ENCODE data around the gene SLC30A5. TPM values are rescaled to one million over a fixed set of nuclear protein-coding genes. Genes with fewer than 3 reads are reported as not detected.

The SLC30A5 gene
- total and polyA plus RNA-seq, 10 of the 15 experiments (the other 5 are each of a cell fraction or from before 2014, with no cell fraction given), result 14.7 to 67.9 (median 38.4) TPM

DNA sequence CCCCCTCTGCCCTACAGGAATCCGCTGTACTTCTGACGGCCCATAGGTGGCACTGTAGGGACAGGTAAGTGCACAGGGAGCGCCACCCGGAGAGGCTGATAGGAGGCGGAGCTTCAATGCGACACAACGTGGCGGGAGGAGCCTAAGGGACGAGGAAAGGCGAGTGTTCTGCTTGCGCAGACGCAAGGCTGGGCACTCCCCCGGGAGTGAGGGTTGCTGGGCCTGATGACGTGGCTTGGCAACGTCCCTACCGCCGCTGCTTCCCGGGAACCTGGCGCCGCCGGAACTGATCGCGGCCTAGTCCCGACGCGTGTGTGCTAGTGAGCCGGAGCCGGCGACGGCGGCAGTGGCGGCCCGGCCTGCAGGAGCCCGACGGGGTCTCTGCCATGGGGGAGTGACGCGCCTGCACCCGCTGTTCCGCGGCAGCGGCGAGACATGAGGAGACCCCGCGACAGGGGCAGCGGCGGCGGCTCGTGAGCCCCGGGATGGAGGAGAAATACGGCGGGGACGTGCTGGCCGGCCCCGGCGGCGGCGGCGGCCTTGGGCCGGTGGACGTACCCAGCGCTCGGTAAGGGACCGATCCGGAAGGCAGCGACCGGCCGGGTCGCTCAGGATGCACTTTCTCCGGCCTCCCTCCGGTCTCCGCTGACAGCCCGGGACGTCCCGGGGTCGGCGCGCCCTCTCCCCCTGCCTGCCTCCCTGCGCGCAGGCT, at the start of gene SLC30A5 (continued):
- TF ChIP-seq RAD21 (IDR thresholded peaks at IDR 0.05; ENCODE audit: insufficient read depth, low read depth, low read length) (peak; percentile 98), SMAD1 (IDR thresholded peaks at IDR 0.05; ENCODE audit: low read depth, partially characterized antibody) (no peak), ESRRA (IDR thresholded peaks at IDR 0.05; ENCODE audit: low read length) (no peak), ASH2L (IDR thresholded peaks at IDR 0.05; ENCODE audit: borderline replicate concordance, low read depth) (peak; percentile 84; the same call in 1 of the 2 replicates), JUND (IDR thresholded peaks at IDR 0.05; ENCODE audit: low read depth, low read length) (no peak), SMARCA5 (IDR thresholded peaks at IDR 0.05) (no peak; the same call in 1 of the 2 replicates), ZSCAN29 (IDR thresholded peaks at IDR 0.05) (no peak), FOXM1 (IDR thresholded peaks at IDR 0.05; ENCODE audit: low read depth, low read length) (no peak), CREB1 (IDR thresholded peaks at IDR 0.05; ENCODE audit: low read depth) (peak; percentile 94), BRCA1 (IDR thresholded peaks at IDR 0.05; ENCODE audit: low read depth, low read length) (no peak), RB1 (IDR thresholded peaks at IDR 0.05; ENCODE audit: borderline replicate concordance) (peak; percentile 44; the same call in 1 of the 2 replicates), BACH1 (IDR thresholded peaks at IDR 0.05; ENCODE audit: borderline replicate concordance) (peak; percentile 35; the same call in 1 of the 2 replicates), RUNX3 (IDR thresholded peaks at IDR 0.05; ENCODE audit: low read length) (no peak), BCL11A (IDR thresholded peaks at IDR 0.05; ENCODE audit: low read depth, low read length) (0 out of 2 replicates have a peak, but pooled peaks have one; percentile 5), EP300 (IDR thresholded peaks at IDR 0.05; ENCODE audit: borderline replicate concordance in 1 of 2, control insufficient read depth in 1 of 2, low read depth in 2 of 2, low read length in 2 of 2) (peak in 1 of 2 experiments; percentile 51; a peak in 3 of 4 replicates), MTA3 (IDR thresholded peaks at IDR 0.05; ENCODE audit: borderline replicate concordance, low read length) (no peak)
- TF ChIP-seq, protein P1, sequence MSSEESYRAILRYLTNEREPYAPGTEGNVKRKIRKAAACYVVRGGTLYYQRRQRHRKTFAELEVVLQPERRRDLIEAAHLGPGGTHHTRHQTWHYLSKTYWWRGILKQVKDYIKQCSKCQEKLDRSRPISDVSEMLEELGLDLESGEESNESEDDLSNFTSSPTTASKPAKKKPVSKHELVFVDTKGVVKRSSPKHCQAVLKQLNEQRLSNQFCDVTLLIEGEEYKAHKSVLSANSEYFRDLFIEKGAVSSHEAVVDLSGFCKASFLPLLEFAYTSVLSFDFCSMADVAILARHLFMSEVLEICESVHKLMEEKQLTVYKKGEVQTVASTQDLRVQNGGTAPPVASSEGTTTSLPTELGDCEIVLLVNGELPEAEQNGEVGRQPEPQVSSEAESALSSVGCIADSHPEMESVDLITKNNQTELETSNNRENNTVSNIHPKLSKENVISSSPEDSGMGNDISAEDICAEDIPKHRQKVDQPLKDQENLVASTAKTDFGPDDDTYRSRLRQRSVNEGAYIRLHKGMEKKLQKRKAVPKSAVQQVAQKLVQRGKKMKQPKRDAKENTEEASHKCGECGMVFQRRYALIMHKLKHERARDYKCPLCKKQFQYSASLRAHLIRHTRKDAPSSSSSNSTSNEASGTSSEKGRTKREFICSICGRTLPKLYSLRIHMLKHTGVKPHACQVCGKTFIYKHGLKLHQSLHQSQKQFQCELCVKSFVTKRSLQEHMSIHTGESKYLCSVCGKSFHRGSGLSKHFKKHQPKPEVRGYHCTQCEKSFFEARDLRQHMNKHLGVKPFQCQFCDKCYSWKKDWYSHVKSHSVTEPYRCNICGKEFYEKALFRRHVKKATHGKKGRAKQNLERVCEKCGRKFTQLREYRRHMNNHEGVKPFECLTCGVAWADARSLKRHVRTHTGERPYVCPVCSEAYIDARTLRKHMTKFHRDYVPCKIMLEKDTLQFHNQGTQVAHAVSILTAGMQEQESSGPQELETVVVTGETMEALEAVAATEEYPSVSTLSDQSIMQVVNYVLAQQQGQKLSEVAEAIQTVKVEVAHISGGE (CRISPR knock-in tag; IDR thresholded peaks at IDR 0.05), result peak; percentile 39; the same call in 1 of the 2 replicates
- TF ChIP-seq, protein P2, sequence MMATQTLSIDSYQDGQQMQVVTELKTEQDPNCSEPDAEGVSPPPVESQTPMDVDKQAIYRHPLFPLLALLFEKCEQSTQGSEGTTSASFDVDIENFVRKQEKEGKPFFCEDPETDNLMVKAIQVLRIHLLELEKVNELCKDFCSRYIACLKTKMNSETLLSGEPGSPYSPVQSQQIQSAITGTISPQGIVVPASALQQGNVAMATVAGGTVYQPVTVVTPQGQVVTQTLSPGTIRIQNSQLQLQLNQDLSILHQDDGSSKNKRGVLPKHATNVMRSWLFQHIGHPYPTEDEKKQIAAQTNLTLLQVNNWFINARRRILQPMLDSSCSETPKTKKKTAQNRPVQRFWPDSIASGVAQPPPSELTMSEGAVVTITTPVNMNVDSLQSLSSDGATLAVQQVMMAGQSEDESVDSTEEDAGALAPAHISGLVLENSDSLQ (IDR thresholded peaks at IDR 0.05), result peak; percentile 54; the same call in 1 of the 2 replicates
- TF ChIP-seq, protein P3, sequence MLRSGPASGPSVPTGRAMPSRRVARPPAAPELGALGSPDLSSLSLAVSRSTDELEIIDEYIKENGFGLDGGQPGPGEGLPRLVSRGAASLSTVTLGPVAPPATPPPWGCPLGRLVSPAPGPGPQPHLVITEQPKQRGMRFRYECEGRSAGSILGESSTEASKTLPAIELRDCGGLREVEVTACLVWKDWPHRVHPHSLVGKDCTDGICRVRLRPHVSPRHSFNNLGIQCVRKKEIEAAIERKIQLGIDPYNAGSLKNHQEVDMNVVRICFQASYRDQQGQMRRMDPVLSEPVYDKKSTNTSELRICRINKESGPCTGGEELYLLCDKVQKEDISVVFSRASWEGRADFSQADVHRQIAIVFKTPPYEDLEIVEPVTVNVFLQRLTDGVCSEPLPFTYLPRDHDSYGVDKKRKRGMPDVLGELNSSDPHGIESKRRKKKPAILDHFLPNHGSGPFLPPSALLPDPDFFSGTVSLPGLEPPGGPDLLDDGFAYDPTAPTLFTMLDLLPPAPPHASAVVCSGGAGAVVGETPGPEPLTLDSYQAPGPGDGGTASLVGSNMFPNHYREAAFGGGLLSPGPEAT (IDR thresholded peaks at IDR 0.05; ENCODE audit: low read depth), result peak; percentile 48; the same call in 1 of the 2 replicates
- TF ChIP-seq, protein P4, sequence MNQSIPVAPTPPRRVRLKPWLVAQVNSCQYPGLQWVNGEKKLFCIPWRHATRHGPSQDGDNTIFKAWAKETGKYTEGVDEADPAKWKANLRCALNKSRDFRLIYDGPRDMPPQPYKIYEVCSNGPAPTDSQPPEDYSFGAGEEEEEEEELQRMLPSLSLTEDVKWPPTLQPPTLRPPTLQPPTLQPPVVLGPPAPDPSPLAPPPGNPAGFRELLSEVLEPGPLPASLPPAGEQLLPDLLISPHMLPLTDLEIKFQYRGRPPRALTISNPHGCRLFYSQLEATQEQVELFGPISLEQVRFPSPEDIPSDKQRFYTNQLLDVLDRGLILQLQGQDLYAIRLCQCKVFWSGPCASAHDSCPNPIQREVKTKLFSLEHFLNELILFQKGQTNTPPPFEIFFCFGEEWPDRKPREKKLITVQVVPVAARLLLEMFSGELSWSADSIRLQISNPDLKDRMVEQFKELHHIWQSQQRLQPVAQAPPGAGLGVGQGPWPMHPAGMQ (IDR thresholded peaks at IDR 0.05; ENCODE audit: borderline replicate concordance), result no peak
- TF ChIP-seq, protein P5, sequence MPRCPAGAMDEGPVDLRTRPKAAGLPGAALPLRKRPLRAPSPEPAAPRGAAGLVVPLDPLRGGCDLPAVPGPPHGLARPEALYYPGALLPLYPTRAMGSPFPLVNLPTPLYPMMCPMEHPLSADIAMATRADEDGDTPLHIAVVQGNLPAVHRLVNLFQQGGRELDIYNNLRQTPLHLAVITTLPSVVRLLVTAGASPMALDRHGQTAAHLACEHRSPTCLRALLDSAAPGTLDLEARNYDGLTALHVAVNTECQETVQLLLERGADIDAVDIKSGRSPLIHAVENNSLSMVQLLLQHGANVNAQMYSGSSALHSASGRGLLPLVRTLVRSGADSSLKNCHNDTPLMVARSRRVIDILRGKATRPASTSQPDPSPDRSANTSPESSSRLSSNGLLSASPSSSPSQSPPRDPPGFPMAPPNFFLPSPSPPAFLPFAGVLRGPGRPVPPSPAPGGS (IDR thresholded peaks at IDR 0.05; ENCODE audit: borderline replicate concordance, insufficient read depth, low read depth, low read length, poor library complexity, severe bottlenecking), result no peak

Measured in GM12878 (cell line).